Stimulated activated CD4-positive, alpha-beta T cell treated with anti-CD3 and anti-CD28 coated beads, Interleukin-1b, Interleukin-23, amount 100 ng/mL, for 24 hours (primary cell): ENCODE results near the gene YARS1.

Experiments
- DNase-seq, 4 experiments: peaks; one replicate each; pipeline ENCODE4 v3.0.0-alpha.2; 2020; ENCODE audit warnings: low read depth in 4 of 4, low spot score in 1 of 4

YARS1 gene

DNA sequence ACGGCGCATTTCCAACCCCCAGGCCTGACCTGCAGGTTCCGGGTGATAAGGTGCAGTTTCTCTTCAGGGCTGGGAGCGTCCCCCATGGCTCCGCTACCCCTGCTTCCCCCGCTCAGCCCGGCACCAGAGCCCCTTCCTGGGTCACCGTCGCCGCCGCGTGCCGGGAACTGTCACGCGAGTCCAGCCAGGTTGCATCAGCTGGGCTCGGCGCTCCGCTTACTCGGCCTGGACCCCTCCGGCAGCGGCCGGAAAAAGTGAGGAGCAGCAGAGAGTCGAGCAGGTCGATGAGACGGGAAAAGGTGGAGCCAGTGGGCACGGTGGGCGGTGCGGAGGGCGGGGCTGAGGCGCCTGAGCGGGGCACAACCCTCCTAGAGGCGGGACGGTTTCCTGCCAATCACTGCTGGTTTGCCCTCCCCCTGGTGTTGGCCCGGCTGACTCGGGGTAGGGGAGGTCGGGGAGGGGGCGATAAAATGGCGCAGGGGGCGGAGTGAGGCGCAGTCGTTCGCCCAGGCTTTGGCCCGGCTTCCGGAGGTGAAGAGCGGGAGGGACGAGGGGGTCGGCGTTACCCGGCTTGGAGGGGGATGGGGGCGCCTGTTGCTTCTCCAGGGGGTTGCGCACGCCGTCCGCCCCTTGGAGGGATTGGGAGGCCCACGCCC lies at the start of gene YARS1, which contains the start of gene S100PBP:
Gene YARS1, minus strand, starts transcription at position 200 of the 656 bp plus-strand sequence. Its CDS starts 114 bp downstream, at position 86.
Gene S100PBP, plus strand, starts transcription at position 495 of the 656 bp plus-strand sequence. CDS start 8,447 bp downstream, outside the sequence.
- peak; percentile 99 to 100 (median 100) for DNase-seq

DNA sequence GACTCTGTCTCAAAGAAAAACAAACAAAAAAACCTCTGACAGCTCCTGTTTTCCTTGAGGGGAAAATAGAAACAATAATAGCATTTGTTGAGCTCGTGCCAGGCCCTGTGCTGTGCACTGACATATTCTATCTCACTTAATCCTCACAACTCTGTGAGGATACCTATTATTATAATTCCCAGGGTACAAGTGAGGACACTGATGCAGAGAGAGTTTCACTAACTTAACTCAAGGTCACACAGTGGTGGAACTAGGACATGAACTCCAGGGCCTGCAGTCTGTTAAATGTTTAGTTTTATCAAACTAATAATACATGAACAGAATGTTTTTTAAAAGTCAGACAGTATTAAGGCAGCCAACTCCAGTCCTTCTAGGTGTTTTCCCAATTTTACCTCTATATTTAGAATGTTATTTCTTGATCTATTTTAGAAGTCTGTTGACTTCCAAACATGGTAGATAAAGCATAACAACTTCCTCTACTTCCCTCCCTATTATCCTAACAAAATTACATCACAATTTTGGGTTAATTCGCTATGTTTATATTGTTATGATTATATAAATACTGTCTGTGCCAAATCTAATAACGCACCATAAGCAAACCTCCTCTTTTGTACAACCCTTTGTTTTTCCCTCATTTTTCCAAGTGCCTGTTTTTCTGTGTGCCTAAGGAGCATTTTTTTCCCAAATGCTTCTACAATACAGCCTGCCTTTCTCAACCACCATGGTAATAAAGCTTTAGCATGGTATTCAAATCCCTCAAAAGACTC lies 48.7 kb upstream of the YARS1 start:
- DNase-seq, result no peak

DNA sequence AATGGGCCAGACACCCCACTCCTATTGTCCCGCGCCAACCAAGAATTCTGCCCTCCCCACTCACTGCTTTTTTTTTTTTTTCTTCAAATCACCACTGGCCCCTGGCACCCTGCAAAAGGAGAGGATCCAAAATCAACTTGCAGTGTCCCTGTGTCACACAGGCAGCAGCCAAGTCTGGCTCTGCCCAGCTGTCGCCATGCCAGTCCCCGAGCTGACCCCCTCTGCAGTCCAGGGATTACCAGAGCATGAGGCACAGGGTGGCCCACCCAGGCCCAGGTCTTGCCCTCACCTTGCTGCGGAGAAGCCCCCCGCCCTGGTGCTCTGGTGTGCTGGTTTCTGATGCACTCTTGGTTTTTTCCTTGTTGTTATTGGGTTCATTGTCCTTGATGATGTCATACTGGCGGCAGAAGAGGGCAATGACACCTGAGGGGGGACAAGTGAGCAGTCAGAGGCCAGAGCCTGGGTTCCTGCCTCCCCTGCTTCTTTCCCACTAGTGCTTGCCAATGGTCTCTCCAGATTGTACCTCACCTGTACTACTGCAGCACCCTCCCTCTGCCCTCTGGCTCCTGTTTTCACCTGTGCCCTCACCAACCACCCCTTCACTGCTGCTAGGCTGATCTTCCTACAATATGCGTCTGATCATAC lies 47.3 kb upstream of the YARS1 start:
- DNase-seq, result no peak

DNA sequence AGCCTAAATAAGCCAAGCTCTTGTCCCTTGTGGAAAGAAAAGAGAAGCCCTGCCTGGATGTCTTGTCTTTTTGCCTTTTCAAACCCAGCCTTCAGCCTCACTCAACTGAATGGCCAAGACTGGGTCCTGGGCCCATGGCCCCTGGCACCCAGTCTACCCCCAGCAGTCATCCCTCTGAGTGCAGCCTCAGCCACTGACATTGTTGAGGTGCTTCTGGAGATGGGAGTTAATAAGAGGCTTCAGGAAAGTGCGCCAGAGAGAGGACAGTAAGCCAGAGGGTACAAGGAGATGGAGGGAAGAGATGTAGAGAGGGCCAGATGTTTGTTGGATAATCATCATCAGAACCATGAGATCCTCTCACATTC lies 46.7 kb upstream of the YARS1 start:
- DNase-seq, result no peak

DNA sequence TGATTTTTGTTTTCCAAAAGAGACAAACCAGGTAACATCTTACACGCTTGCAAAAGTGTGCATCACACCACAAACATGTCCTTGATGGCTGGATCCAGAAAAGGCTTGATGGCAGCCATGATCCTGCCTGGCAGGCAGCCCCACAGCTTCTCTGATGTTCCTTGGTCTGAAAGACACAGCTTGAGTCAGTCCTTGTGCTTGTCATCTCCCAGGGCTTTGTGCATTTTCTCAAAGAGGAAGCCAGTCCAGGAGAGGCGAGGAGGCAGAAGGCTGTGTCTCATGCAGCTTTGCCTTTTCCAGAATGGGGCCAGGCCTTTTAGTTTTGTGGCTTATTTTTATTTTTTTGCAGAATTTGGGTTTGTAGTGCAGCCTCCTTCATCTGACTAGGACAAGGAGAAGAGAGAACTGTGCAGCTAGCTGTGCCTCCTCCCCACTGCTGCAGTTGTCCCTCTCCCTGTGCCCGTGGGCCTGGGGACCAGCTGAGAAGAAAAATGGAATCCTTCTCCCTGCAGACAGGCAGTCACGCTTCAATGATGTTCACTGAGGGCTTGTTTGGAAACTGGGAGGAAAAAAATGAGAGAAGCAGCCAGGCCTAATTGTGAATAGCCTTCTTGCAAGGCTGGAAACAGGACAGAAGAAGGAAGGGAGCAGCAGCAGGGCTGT lies 46.2 kb upstream of the YARS1 start:
- no peak for DNase-seq

DNA sequence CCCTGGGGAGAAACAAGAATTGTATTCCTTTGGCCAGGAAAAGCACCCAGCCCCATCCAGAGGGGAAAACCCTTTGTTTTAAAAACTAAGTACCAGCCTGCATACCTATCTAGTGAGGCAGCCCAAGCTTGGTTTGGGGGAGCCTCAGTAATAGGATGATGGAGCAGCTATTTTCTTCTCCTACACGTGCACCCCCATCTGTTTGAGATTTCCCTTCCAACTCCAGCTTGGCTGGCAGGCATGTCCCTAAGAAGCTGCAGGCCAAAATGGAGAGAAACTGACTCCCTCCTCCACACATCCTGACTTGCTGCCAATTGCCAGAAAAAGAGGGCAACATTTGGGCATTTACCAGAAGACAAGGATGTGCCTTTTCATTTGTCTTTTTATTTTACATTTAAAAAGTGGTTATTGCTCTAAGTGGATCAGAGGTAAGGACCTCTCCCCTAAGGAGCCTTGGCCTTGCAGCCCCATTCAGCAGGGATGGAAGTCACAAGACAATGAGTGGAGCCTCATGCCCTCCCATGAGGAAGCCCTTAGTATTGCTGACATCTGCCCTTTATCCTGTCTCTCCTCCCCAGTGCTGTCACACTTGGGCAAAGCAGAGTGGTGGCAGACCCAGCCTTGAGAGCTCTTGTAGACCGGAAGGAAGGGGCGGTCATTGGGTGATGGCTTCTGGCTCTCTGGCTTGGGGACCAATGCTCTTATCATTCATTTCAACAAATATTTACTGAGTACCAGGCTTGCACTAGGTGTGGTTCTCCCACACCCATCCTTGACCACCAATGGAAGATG lies 44.9 kb upstream of the YARS1 start:
- DNase-seq, result no peak

DNA sequence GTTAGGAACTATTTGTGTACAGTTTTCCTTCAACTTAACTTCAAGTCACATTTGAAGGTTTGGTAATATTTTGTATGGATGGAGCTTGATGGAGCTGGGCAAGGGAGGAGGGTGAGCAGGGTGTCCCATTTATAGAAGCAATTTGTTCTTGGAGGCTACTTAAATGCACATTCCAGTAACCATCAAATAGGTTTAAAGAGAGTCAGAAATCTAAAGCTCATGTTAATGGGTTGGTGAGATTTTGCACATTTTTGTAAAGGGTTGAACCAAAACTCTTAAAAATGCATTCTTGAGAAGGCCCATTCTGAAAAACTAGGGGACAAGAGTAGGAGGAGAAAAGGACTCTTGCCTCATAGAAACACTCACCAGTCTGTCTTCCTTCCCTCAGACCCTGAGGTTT lies 43.4 kb upstream of the YARS1 start:
- no peak for DNase-seq

DNA sequence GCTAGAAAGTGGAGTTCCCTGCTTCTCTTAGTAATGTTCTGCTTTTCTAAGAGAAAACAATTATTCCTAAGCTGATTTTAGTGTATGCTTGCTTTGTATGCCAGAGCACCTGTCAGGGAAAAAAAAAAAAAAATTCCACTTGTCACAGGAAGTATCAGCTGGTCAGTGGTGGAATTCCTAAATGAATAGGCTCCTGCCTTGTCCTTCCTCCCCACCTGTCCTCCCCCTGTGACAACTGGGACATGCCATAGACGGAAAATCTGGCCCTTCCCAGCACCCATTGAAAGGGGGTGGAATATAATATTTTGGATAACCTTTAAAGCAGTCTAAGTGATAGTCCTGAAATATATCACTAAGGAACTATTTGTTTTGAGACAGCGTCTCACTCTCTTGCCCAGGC lies 42.8 kb upstream of the YARS1 start:
- DNase-seq, result no peak

DNA sequence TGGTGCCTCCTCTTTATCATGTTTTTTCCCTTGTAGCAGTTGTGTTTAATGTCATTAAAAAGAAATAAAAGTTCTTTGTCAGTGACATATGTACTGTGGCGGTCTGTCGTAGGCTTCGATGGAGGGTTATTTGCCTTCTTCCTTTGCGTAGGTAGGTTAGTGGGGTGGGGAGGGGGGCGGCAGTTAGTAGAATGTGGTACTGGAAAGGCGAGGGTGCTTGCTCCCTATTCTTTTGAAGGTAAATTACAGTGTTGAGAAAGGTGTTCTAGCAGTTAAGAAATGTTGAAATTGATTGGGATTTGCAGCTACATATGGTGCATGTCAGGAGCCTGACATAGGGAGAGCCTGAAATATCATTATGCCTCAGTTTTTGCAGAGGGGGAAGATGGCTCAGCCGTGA lies 41.6 kb upstream of the YARS1 start:
- no peak for DNase-seq

DNA sequence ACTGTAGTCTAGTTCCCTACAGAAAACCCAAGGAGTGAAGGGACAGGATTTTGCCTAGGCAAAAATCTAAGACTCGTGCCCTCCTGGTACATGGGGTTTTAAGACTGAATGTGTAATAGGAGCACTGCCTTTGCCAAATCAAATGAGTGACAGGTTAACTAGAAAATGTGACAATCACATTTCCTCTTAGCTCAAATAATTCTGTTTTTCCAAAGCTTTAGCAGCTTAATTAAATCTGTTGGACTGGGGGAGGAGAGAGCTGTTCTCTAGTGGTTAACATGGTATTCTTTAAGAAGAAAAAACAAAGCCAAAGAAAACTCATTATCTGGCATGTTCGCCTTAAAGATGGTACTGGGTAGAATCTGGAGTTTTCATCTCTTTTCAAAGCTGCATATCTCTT lies 41.0 kb upstream of the YARS1 start:
- no peak for DNase-seq

DNA sequence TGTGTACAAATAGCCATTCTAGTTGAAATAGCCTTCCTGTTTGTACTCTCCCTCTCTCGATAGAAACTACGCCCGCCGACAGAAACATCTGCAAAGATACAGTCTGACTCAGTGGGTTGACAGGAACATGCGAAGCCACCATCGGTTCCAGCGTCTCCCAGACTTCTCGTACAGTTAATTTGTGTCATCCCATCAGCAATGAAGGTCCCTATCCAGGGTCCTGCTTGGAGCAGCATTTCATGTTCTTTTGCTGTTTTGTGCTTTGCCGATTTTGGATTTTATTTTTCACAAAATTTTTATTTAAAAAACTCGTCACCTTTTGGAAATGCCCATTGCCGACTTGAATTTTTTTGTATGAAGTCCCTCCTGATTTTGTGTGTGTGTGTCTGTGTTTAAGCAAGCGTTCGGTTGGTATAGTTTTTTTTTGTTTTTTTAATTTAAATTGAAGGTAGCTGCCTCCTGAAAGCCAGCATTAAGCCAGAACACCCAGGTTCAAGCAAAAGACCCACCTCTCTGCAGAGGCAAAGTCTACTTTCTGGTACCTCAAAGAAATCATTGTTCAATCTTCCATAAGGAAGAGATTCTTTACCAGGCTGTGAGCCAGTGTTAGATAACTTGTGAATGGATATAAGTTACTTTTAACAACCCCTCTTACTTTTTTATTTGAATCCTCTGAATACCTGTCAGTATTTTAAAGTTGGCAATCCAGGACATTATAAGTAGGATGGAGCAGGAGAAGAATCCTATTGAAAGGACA lies 38.9 kb upstream of the YARS1 start:
- DNase-seq, result no peak

DNA sequence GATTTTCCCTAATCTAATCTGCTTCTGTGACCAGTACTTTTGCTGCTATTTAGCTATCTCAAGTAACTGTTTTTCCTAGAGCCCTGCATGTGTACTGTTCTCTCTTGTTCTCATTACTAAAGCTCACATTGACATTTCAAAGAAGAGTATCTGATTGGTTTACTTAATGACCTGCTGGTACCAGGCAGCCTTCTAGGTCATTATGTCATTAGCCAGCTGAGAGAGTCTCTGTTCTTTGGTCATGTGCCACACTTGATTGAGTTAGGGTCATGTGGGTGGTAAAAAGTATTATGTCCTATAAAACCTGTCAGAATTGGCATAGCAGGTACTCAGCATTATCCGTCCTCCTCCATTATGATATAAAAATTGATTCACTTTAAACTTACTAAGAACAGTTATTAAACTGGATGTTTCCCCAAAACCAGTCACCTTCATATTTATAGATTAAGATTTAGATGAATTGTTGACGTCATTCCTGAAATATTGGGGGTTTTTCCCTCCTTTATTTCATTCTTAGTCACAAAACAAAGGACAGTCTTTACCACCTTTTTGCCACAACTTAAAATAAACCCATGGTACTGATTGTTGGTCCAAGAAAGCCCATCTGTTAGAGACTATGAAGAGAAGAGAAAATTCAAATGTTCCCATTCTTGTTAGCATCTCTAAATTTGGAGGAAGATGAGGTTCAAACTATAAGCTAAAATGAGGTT lies 31.4 kb upstream of the YARS1 start:
- no peak for DNase-seq

DNA sequence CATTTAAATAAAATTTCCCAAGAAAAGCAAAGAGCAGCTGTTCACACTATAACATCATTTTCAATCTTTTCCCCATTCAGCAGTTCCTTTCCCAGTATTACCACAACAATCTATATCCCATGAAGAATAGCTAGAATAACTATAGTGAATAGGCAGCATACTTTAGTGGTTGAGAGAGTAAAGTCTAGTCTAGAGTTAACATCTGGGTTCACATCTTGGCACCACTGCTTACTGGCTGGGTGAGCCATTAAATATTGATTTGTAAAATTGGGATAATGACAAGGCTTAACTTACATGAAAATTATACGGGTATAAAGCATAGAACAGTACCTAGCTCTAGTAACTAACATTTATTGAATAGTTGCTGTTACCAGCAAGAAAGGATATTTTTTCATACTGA lies 14.7 kb upstream of the YARS1 start:
- DNase-seq, result no peak

DNA sequence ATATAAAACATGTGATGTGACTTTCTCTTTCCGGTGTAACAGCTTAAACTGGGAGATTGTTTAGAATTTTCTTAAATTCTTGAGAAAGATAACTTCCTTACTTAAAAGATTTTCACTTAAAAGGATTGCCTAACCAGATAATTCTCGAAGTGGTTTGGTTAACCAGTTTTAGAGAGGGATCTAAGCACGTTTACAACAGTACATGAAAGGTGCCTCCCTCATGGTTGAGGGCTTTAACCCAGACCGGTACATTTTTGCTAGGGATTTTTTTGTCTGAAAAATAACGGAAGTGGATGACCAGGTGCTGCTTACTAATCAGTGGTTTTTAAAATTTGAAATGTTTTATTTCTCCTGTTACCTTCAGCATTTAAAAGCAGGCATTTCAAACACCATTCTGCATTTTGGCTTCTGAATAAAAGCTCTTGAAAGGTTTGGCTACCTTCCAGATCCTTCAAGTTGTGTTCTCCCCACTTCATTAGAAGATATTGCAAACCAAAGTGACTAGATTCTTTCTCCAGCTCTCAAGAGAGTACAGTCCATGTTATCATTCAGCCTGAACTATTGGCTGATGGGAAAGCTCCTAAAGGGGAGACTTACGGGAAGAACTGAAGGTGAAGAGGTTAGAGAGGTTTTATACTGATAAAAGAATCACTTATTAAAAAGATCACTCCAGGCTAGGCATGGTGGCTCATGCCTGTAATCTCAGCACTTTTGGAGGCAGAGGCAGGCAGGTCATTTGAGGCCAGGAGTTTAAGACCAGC lies 13.1 kb upstream of the YARS1 start:
- DNase-seq, result no peak

DNA sequence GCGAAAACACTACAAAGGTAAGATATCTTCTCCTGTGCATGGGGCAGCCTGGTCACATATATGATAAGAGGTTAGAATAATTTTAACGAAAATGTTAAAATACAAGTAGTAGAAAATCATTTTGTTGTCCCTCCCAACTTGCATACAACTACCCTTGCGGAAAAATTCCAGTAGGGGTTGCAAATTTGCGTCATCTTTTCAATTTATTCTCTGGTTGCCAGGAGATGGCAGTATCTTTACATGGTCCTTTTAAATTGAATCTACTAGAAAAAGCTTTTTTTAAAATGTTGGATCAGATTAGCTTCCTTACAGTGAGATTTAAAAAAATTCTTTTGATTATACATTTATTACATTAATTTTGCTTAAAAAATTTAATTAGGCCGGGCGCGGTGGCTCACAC lies 11.2 kb upstream of the YARS1 start:
- DNase-seq, result no peak

DNA sequence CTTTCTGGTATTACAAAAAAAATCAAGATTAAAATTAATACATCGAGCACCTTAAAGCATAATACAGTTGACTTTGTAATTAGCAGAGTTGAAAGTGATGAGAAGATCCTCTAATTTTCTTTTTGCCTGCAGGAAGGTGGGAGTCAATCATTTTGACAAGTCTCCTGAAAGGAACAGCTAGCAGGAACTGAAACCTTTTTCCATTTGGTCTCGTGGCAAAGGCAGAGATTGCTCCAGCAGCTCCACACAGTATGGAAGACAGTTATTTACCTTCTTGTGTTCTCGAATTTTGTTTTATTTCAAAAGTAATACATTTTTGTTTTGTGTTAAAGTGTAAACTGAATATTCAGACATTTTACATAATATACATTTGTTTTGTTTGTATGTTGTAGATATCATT lies 8.0 kb upstream of the YARS1 start:
- DNase-seq, result no peak

DNA sequence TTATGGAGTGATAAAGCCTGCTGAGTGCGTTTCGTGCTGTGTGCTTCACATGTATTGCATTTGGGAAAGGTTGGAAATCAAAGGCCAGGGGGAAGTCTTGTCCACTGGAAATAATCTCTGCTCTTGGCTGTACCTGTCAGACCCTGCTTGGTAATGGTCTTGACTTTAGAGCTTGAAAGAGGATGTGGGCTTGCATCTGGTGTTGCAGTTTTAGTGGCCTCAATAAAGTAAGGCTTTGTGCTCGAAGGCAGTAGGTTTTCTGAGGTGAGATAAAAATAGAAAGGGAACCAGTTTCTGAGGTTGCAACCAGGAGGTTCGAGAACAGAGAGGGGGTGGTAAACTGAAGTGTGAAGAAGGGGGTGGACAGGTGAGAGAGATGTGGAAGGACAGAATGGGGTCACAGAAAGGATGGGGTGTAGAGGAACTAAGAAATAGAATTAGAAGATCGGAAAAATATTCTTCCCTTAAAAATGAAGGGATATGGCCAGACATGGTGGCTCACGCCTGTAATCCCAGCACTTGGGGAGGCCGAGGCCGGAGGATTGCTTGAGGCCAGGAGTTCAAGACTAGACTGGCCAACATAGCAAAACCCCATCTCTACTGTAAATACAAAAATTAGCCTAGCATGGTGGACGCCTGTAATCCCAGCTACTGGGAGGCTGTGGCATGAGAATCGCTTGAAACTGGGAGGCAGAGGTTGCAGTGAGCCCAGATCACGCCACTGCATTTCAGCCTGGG lies 1.8 kb upstream of the YARS1 start:
- no peak for DNase-seq
